ENCODE measurements around the gene TOE1.

GRCh38 chr1:45353685-45354084, 13.7 kb downstream of the TOE1 start:
- TF ChIP-seq POLR2AphosphoS5 (IDR thresholded peaks at IDR 0.05; ENCODE audit: low read depth, low read length) = no peak
- TF ChIP-seq POLR2A (IDR thresholded peaks at IDR 0.05; ENCODE audit: borderline replicate concordance, extremely low read depth, insufficient read depth, insufficient read length) = no peak
- no peak for TF ChIP-seq CTCF (IDR thresholded peaks at IDR 0.05 in 2 of 3, conservative IDR thresholded peaks at IDR 0.05 in 1 of 3; ENCODE audit: borderline replicate concordance in 1 of 3, insufficient read depth in 1 of 3, low read depth in 2 of 3, low read length in 2 of 3)
- TF ChIP-seq RAD21 (IDR thresholded peaks at IDR 0.05; ENCODE audit: low read depth) = no peak
- TF ChIP-seq EZH2phosphoT487 (IDR thresholded peaks at IDR 0.05; ENCODE audit: borderline replicate concordance) = no peak
- TF ChIP-seq EZH2 (IDR thresholded peaks at IDR 0.05) = no peak
- no peak for TF ChIP-seq REST (IDR thresholded peaks at IDR 0.05; ENCODE audit: low read depth)
- TF ChIP-seq CBX3 (IDR thresholded peaks at IDR 0.05; ENCODE audit: low read depth) = no peak

All from HCT116 (cell line).